HEK293 (cell line): ENCODE measurements around the gene KCTD1.
"Not testable (repeated sequence)": the region's sequence is repeated elsewhere in the genome, so short reads cannot be mapped to it uniquely, and the experiment has no call there.

Source experiments
- CTCF ChIA-PET: fragments of 350-600 bp; formaldehyde crosslinking; extraction: SDS; loops from one replicate; lab custom pipeline; 2021; ENCODE audit warnings: antibody characterized with exemption; lab: Yijun Ruan, JAX
- POLR2A ChIA-PET: fragments of 300-600 bp; formaldehyde crosslinking; extraction: SDS; loops from one replicate; lab custom pipeline; 2020; ENCODE audit warnings: antibody characterized with exemption, inconsistent platforms; lab: Yijun Ruan, JAX
- H3K27ac ChIP-seq: fragments of 200-500 bp; sonication (Bioruptor generic); 2 replicates; pipeline ENCODE4 v1.5.1; 2014; ENCODE audit warnings: low read depth, low read length, control low read depth, inconsistent platforms; ENCODE audit errors: extremely low read depth
- H3K36me3 ChIP-seq, 2 experiments: fragments of 200-500 bp in 1 of 2; sonication (Bioruptor generic) in 1 of 2; 1 replicate in 1 of 2; 2 replicates in 1 of 2; pipeline ENCODE4 v1.5.1; 2014 to 2017; ENCODE audit warnings: inconsistent platforms in 2 of 2, low read length in 2 of 2; ENCODE audit not compliant: control insufficient read depth in 2 of 2, insufficient read depth in 1 of 2
- H3K4me1 ChIP-seq: fragments of 200-500 bp; sonication (Bioruptor generic); 2 replicates; pipeline ENCODE4 v1.5.1; 2014; ENCODE audit warnings: mild to moderate bottlenecking, low read length, inconsistent platforms; ENCODE audit not compliant: control insufficient read depth, insufficient read depth
- H3K4me3 ChIP-seq: 2 replicates; pipeline ENCODE4 v1.5.1; 2011; ENCODE audit warnings: low read depth, mild to moderate bottlenecking, control low read depth, low read length, moderate library complexity
- H3K9me3 ChIP-seq: fragments of 200-500 bp; sonication (Bioruptor generic); 2 replicates; pipeline ENCODE4 v1.5.1; 2014; ENCODE audit warnings: low read depth, low read length, inconsistent platforms; ENCODE audit not compliant: control insufficient read depth, insufficient read depth
- PRDM1 ChIP-seq: fragments of 450-650 bp; formaldehyde crosslinking; IDR thresholded peaks from 2 replicates; pipeline ENCODE4; 2016; ENCODE audit warnings: missing biosample characterization, missing genetic modification characterization
- REPIN1 ChIP-seq: fragments of 450-650 bp; formaldehyde crosslinking; IDR thresholded peaks from 2 replicates; pipeline ENCODE4 v1.5.1; 2017; ENCODE audit warnings: missing biosample characterization, missing genetic modification characterization, low read depth
- ZBTB8A ChIP-seq: fragments of 450-650 bp; formaldehyde crosslinking; IDR thresholded peaks from 2 replicates; pipeline ENCODE4 v1.5.1; 2016; ENCODE audit warnings: missing biosample characterization, missing genetic modification characterization
- ZNF335 ChIP-seq: fragments of 450-650 bp; formaldehyde crosslinking; conservative IDR thresholded peaks from 2 replicates; pipeline ENCODE4 v1.5.1; 2016; ENCODE audit warnings: missing biosample characterization, missing genetic modification characterization
- ZNF394 ChIP-seq: fragments of 450-650 bp; formaldehyde crosslinking; IDR thresholded peaks from 2 replicates; pipeline ENCODE4 v1.5.1; 2016; ENCODE audit warnings: missing biosample characterization, missing genetic modification characterization, mild to moderate bottlenecking, moderate library complexity, borderline replicate concordance
- ZNF426 ChIP-seq: fragments of 450-650 bp; formaldehyde crosslinking; IDR thresholded peaks from 2 replicates; pipeline ENCODE4 v1.5.1; 2017; ENCODE audit warnings: missing biosample characterization, missing genetic modification characterization, mild to moderate bottlenecking, inconsistent platforms, moderate library complexity
- ZNF518A ChIP-seq: fragments of 450-650 bp; formaldehyde crosslinking; conservative IDR thresholded peaks from 2 replicates; pipeline ENCODE4 v1.5.1; 2016; ENCODE audit warnings: low read depth, missing biosample characterization, missing genetic modification characterization
- ZNF555 ChIP-seq: fragments of 450-650 bp; formaldehyde crosslinking; conservative IDR thresholded peaks from 2 replicates; pipeline ENCODE4 v1.5.1; 2017; ENCODE audit warnings: missing biosample characterization, mild to moderate bottlenecking, missing genetic modification characterization, inconsistent platforms
- ZNF623 ChIP-seq: fragments of 450-650 bp; formaldehyde crosslinking; IDR thresholded peaks from 2 replicates; pipeline ENCODE4 v1.5.1; 2016; ENCODE audit warnings: missing biosample characterization, missing genetic modification characterization
- ZNF654 ChIP-seq: fragments of 450-650 bp; formaldehyde crosslinking; IDR thresholded peaks from 2 replicates; pipeline ENCODE4 v1.5.1; 2016; ENCODE audit warnings: low read depth, missing biosample characterization, missing genetic modification characterization
- TF ChIP-seq, protein P1 (sequence below): fragments of 450-650 bp; formaldehyde crosslinking; conservative IDR thresholded peaks from 2 replicates; pipeline ENCODE4 v1.5.1; 2016; ENCODE audit warnings: low read depth, missing biosample characterization, missing genetic modification characterization
- TF ChIP-seq, protein P2 (sequence below): fragments of 450-650 bp; formaldehyde crosslinking; IDR thresholded peaks from 2 replicates; pipeline ENCODE4 v1.5.1; 2016; ENCODE audit warnings: missing biosample characterization, missing genetic modification characterization
- TF ChIP-seq, protein P3 (sequence below): fragments of 450-650 bp; formaldehyde crosslinking; IDR thresholded peaks from 2 replicates; pipeline ENCODE4 v1.5.1; 2016; ENCODE audit warnings: missing biosample characterization, missing genetic modification characterization

KCTD1 gene

GRCh38 chr18:26437634-26438033 lies 110.7 kb downstream of the KCTD1 start:
- CTCF ChIA-PET, result interaction anchor here (0.6 to 1.0 kb wide), 3 partner anchors 11 to 212 kb away, joined by 3 to 4 read pairs (median 3); no protein-coding TSS in a partner anchor
- POLR2A ChIA-PET, H3K4me1 ChIP-seq, H3K27ac ChIP-seq, H3K36me3 ChIP-seq, H3K9me3 ChIP-seq, H3K4me3 ChIP-seq: not testable (repeated sequence)
- TF ChIP-seq, protein P1, sequence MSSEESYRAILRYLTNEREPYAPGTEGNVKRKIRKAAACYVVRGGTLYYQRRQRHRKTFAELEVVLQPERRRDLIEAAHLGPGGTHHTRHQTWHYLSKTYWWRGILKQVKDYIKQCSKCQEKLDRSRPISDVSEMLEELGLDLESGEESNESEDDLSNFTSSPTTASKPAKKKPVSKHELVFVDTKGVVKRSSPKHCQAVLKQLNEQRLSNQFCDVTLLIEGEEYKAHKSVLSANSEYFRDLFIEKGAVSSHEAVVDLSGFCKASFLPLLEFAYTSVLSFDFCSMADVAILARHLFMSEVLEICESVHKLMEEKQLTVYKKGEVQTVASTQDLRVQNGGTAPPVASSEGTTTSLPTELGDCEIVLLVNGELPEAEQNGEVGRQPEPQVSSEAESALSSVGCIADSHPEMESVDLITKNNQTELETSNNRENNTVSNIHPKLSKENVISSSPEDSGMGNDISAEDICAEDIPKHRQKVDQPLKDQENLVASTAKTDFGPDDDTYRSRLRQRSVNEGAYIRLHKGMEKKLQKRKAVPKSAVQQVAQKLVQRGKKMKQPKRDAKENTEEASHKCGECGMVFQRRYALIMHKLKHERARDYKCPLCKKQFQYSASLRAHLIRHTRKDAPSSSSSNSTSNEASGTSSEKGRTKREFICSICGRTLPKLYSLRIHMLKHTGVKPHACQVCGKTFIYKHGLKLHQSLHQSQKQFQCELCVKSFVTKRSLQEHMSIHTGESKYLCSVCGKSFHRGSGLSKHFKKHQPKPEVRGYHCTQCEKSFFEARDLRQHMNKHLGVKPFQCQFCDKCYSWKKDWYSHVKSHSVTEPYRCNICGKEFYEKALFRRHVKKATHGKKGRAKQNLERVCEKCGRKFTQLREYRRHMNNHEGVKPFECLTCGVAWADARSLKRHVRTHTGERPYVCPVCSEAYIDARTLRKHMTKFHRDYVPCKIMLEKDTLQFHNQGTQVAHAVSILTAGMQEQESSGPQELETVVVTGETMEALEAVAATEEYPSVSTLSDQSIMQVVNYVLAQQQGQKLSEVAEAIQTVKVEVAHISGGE (tag by site-specific recombination), result peak; percentile 42; the same call in 1 of the 2 replicates
- TF ChIP-seq ZBTB8A (tag by site-specific recombination), result peak; percentile 41; the same call in 1 of the 2 replicates
- peak; percentile 59; the same call in 1 of the 2 replicates for TF ChIP-seq ZNF518A (tag by site-specific recombination)
- peak; percentile 39 for TF ChIP-seq ZNF555 (tag by site-specific recombination)
- peak; percentile 50 for TF ChIP-seq ZNF426
- peak; percentile 70; the same call in 1 of the 2 replicates for TF ChIP-seq ZNF394
- TF ChIP-seq, protein P2, sequence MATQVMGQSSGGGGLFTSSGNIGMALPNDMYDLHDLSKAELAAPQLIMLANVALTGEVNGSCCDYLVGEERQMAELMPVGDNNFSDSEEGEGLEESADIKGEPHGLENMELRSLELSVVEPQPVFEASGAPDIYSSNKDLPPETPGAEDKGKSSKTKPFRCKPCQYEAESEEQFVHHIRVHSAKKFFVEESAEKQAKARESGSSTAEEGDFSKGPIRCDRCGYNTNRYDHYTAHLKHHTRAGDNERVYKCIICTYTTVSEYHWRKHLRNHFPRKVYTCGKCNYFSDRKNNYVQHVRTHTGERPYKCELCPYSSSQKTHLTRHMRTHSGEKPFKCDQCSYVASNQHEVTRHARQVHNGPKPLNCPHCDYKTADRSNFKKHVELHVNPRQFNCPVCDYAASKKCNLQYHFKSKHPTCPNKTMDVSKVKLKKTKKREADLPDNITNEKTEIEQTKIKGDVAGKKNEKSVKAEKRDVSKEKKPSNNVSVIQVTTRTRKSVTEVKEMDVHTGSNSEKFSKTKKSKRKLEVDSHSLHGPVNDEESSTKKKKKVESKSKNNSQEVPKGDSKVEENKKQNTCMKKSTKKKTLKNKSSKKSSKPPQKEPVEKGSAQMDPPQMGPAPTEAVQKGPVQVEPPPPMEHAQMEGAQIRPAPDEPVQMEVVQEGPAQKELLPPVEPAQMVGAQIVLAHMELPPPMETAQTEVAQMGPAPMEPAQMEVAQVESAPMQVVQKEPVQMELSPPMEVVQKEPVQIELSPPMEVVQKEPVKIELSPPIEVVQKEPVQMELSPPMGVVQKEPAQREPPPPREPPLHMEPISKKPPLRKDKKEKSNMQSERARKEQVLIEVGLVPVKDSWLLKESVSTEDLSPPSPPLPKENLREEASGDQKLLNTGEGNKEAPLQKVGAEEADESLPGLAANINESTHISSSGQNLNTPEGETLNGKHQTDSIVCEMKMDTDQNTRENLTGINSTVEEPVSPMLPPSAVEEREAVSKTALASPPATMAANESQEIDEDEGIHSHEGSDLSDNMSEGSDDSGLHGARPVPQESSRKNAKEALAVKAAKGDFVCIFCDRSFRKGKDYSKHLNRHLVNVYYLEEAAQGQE (tag by site-specific recombination), result 0 out of 2 replicates have a peak, but pooled peaks have one; percentile 30
- TF ChIP-seq ZNF654, result 0 out of 2 replicates have a peak, but pooled peaks have one; percentile 13
- TF ChIP-seq ZNF623, result peak; percentile 46

- Histone ChIP-seq H3K36me3 (no peaks in the 10 kb centered on the region), H3K4me3 (no peak overlapping the region)
- CTCF ChIA-PET, result interaction anchor here (0.6 to 1.7 kb wide), 2 partner anchors 24 to 31 kb away, joined by 3 to 4 read pairs; no protein-coding TSS in a partner anchor
- TF ChIP-seq ZNF335 (tag by site-specific recombination) (0 out of 2 replicates have a peak, but pooled peaks have one; percentile 13), PRDM1 (tag by site-specific recombination) (peak; percentile 54; the same call in 1 of the 2 replicates), REPIN1 (tag by site-specific recombination) (no peak)
- TF ChIP-seq, protein P3, sequence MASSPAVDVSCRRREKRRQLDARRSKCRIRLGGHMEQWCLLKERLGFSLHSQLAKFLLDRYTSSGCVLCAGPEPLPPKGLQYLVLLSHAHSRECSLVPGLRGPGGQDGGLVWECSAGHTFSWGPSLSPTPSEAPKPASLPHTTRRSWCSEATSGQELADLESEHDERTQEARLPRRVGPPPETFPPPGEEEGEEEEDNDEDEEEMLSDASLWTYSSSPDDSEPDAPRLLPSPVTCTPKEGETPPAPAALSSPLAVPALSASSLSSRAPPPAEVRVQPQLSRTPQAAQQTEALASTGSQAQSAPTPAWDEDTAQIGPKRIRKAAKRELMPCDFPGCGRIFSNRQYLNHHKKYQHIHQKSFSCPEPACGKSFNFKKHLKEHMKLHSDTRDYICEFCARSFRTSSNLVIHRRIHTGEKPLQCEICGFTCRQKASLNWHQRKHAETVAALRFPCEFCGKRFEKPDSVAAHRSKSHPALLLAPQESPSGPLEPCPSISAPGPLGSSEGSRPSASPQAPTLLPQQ, result 0 out of 2 replicates have a peak, but pooled peaks have one; percentile 25
- TF ChIP-seq, all 188 proteins: peak for 3
- Histone ChIP-seq H3K27ac (no peak overlapping the region), H3K9me3 (no peaks in the 10 kb centered on the region), H3K4me1 (no peaks in the 10 kb centered on the region)
- POLR2A ChIA-PET, result no interaction called here
These were observed 111.9 kb downstream of the KCTD1 start for GRCh38 chr18:26436176-26437051.
